Measurements from ENCODE around the gene PCGF5. TPM values are rescaled to one million over a fixed set of nuclear protein-coding genes. Genes with fewer than 3 reads are reported as not detected.
"Not testable (repeated sequence)": the region's sequence is repeated elsewhere in the genome, so short reads cannot be mapped to it uniquely, and the experiment has no call there.

Gene PCGF5
- total RNA-seq, 6 donors from 2014 or later, result 20.9 to 66.6 (median 37.4) TPM

DNA sequence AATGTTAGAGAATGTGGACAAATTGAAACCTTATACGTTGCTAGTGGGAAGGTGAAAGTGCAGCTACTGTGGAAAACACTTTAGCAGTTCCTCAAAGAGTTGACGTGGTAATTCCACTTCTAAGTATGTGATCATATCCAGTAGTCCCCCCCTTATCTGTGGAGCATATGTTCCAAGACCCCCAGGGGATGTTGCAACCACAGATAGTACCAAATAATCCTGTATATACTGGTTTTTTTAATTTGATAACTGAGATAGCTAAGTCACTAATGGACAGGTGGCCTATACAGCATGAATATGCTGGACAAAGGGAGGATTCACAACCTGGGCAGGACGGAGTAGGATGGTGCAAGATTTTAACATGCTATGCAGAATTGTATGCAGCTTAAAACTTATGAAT, 36.8 kb downstream of the PCGF5 start:
- Histone ChIP-seq H3K27me3 (no peaks in the 10 kb centered on the region), H3K27ac (no peak overlapping the region), H3K4me3 (no peak overlapping the region), H3K4me1 (no peaks in the 10 kb centered on the region), H3K9me3 (no peaks in the 10 kb centered on the region), H3K36me3 (peaks cover 6 to 63% (median 26%) of the 10 kb centered on the region in 4 donors)
- TF ChIP-seq, protein P1, sequence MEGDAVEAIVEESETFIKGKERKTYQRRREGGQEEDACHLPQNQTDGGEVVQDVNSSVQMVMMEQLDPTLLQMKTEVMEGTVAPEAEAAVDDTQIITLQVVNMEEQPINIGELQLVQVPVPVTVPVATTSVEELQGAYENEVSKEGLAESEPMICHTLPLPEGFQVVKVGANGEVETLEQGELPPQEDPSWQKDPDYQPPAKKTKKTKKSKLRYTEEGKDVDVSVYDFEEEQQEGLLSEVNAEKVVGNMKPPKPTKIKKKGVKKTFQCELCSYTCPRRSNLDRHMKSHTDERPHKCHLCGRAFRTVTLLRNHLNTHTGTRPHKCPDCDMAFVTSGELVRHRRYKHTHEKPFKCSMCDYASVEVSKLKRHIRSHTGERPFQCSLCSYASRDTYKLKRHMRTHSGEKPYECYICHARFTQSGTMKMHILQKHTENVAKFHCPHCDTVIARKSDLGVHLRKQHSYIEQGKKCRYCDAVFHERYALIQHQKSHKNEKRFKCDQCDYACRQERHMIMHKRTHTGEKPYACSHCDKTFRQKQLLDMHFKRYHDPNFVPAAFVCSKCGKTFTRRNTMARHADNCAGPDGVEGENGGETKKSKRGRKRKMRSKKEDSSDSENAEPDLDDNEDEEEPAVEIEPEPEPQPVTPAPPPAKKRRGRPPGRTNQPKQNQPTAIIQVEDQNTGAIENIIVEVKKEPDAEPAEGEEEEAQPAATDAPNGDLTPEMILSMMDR (IDR thresholded peaks at IDR 0.05), result no peak
- no peak for TF ChIP-seq POLR2AphosphoS5 (IDR thresholded peaks at IDR 0.05)
- TF ChIP-seq POLR2A (IDR thresholded peaks at IDR 0.05), result no peak
- WGBS, 2 donors, result 80 to 96% methylated on average over 3 of the region's 3 CpGs
- DNase-seq, result no peak
- no peak for ATAC-seq (ENCODE audit: low FRiP score in 2 of 2)

DNA sequence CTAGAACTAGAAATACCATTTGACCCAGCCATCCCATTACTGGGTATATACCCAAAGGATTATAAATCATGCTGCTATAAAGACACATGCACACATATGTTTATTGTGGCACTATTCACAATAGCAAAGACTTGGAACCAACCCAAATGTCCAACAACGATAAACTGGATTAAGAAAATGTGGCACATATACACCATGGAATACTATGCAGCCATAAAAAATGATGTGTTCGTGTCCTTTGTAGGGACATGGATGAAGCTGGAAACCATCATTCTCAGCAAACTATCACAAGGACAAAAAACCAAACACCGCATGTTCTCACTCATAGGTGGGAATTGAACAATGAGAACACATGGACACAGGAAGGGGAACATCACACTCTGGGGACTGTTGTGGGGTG, 40.0 kb downstream of the PCGF5 start:
- DNase-seq; H3K4me1 ChIP-seq; H3K9me3 ChIP-seq; H3K4me3 ChIP-seq; ATAC-seq (ENCODE audit: low FRiP score in 2 of 2); H3K27me3 ChIP-seq; H3K27ac ChIP-seq: not testable (repeated sequence)
- H3K36me3 ChIP-seq, result peaks cover 0 to 40% (median 2%) of the 10 kb centered on the region in 4 donors
- WGBS, 2 donors, result 98 to 100% methylated on average over 2 to 3 of the region's 3 CpGs

DNA sequence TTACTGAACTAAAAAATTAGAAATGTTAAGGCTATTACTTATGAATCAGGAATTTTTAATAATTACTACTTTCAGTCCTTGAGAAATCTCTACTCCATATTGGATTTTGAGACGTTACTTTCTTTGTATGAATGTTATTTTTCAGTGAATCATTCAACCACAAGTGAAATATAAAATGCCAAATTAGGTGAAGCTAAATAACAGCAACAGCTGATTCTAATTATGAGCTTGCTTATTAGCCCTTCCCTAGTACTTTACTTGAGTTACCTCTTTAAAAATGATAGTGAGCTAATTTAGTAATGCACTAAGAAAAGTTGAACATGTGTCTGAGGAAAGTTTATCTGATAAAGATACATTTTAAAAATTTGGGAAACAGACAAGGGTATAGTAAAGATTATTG, 51.4 kb downstream of the PCGF5 start:
- 91 to 94% methylated on average over 1 of the region's 1 CpG for WGBS, 2 donors

GRCh38 chr10:91284486-91285090, 64.1 kb downstream of the PCGF5 start:
- Histone ChIP-seq H3K36me3 (peaks cover 0 to 4% (median 1%) of the 10 kb centered on the region in 4 donors), H3K9me3 (no peaks in the 10 kb centered on the region), H3K4me3 (no peak overlapping the region), H3K4me1 (peaks cover 0 to 4% (median 0%) of the 10 kb centered on the region in 4 donors), H3K27me3 (no peaks in the 10 kb centered on the region), H3K27ac (no peak overlapping the region)
- 62 to 78% methylated on average over 6 of the region's 6 CpGs for WGBS, 2 donors
- no peak for ATAC-seq (ENCODE audit: low FRiP score in 2 of 2)
- no peak for TF ChIP-seq POLR2AphosphoS5 (IDR thresholded peaks at IDR 0.05)
- TF ChIP-seq EP300 (IDR thresholded peaks at IDR 0.05), result no peak
- TF ChIP-seq, protein P1 (IDR thresholded peaks at IDR 0.05), result no peak
- no peak for TF ChIP-seq POLR2A (IDR thresholded peaks at IDR 0.05)
- DNase-seq, result no peak

More for the DNA sequence above, 51.4 kb downstream of the PCGF5 start:
- no peak overlapping the region for H3K4me3 ChIP-seq
- no peaks in the 10 kb centered on the region for H3K27me3 ChIP-seq
- no peaks in the 10 kb centered on the region for H3K9me3 ChIP-seq
- no peaks in the 10 kb centered on the region for H3K4me1 ChIP-seq
- TF ChIP-seq, protein P1 (IDR thresholded peaks at IDR 0.05), result no peak
- TF ChIP-seq EP300 (IDR thresholded peaks at IDR 0.05), result no peak
- TF ChIP-seq POLR2AphosphoS5 (IDR thresholded peaks at IDR 0.05), result no peak
- no peak for TF ChIP-seq POLR2A (IDR thresholded peaks at IDR 0.05)
- peaks cover 0 to 43% (median 3%) of the 10 kb centered on the region in 4 donors for H3K36me3 ChIP-seq
- no peak overlapping the region for H3K27ac ChIP-seq
- ATAC-seq (ENCODE audit: low FRiP score in 2 of 2), result no peak
- no peak for DNase-seq

DNA sequence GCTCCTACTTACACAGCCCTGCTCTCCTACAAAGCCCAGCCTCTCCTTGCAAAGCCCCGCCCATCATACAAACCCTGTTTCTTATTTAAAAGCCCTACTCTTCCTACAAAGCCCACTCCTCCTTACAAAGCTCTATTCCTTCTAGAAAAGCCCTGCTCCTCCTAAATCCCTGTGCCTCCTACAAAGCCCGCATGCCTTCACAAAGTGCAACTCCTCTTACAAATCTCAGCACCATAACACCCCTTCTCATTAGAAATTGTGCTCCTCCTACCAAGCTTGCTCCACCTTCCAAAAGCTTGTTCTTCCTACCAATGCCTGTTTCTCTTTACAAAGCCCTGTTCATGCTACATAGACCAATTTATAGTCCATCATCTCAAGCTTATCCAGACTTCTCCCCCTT, 66.1 kb downstream of the PCGF5 start:
- Histone ChIP-seq H3K27ac (no peak overlapping the region), H3K4me3 (no peak overlapping the region), H3K36me3 (peaks cover 0 to 3% (median 0%) of the 10 kb centered on the region in 4 donors), H3K27me3 (no peaks in the 10 kb centered on the region), H3K9me3 (no peaks in the 10 kb centered on the region), H3K4me1 (peaks cover 0 to 4% (median 0%) of the 10 kb centered on the region in 4 donors)
- DNase-seq (no peak), ATAC-seq (ENCODE audit: low FRiP score in 2 of 2) (no peak)
- TF ChIP-seq POLR2AphosphoS5 (IDR thresholded peaks at IDR 0.05) (no peak), POLR2A (IDR thresholded peaks at IDR 0.05) (no peak), EP300 (IDR thresholded peaks at IDR 0.05) (no peak)
- TF ChIP-seq, protein P1 (IDR thresholded peaks at IDR 0.05), result no peak
- WGBS, 2 donors, result 76 to 85% methylated on average over 2 of the region's 2 CpGs
